ENCODE data around the gene SMTN. TPM values are rescaled to one million over a fixed set of nuclear protein-coding genes. Genes with fewer than 3 reads are reported as not detected.

Gene SMTN
- total and polyA plus RNA-seq, 10 of the 15 experiments (the other 5 are each of a cell fraction or from before 2014, with no cell fraction given): 0.92 to 21.9 (median 4.8) TPM

DNA sequence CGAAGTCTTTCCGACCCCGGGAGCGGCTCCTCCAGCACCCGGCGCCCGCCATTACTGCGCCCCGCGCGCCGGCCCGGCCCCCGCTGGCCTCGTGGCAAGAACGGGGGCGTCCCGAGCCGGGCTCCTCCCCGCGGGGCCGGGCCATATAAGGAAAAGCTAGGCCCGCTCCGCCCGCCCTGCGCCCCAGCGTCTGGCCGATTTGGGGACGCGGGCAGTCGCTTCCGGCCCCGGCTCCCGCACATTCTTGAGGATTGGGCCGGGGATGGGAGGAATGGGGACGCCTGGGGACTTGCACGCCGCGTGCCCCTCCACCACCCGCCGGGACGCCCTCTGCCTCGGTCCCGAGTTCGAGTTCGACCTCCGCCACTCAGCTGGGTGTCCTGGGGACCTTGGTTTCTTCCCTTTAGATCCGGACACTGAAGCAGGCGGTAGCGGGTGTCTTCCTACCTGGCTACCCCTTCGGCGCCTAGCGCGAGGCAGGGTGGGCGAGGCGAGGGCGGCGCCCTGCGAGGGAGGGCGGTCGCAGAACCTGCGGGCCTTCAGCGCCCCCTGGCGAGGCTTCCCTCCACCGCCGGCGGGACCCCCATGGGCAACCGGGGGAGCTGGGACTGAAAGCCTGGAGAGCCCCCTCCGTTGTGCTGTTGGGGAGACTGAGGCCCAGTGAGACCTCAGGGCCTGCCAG is 3.8 kb downstream of the SMTN start (continued):
- TF ChIP-seq, protein P1, sequence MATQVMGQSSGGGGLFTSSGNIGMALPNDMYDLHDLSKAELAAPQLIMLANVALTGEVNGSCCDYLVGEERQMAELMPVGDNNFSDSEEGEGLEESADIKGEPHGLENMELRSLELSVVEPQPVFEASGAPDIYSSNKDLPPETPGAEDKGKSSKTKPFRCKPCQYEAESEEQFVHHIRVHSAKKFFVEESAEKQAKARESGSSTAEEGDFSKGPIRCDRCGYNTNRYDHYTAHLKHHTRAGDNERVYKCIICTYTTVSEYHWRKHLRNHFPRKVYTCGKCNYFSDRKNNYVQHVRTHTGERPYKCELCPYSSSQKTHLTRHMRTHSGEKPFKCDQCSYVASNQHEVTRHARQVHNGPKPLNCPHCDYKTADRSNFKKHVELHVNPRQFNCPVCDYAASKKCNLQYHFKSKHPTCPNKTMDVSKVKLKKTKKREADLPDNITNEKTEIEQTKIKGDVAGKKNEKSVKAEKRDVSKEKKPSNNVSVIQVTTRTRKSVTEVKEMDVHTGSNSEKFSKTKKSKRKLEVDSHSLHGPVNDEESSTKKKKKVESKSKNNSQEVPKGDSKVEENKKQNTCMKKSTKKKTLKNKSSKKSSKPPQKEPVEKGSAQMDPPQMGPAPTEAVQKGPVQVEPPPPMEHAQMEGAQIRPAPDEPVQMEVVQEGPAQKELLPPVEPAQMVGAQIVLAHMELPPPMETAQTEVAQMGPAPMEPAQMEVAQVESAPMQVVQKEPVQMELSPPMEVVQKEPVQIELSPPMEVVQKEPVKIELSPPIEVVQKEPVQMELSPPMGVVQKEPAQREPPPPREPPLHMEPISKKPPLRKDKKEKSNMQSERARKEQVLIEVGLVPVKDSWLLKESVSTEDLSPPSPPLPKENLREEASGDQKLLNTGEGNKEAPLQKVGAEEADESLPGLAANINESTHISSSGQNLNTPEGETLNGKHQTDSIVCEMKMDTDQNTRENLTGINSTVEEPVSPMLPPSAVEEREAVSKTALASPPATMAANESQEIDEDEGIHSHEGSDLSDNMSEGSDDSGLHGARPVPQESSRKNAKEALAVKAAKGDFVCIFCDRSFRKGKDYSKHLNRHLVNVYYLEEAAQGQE (IDR thresholded peaks at IDR 0.05; ENCODE audit: low read depth, low read length): no peak

DNA sequence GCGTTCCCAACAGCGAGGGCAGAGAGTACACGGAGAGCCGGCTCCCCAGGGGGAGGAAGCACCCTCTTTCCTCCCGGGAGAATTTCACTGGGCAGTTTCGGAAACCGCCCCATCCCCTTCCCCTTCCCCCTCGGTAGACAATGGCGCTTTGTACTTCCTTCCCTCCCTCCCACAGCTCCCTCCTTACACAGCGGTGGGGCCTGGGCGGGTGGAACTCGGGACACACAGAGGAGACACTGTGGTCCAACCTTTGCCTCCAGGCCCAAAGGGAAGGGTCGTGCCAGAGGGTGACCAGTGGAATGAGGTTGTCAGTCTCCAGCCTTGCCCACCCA is 4.3 kb downstream of the SMTN start:
- Histone ChIP-seq H3K4me3 (peak overlapping the region; percentile 90), H4K20me1 (ENCODE audit: control insufficient read depth, insufficient read depth) (no peaks in the 10 kb centered on the region), H3K9ac (ENCODE audit: control insufficient read depth, insufficient read depth, low read length) (peak overlapping the region; percentile 93), H3K27ac (ENCODE audit: control insufficient read depth, insufficient read depth) (peak overlapping the region; percentile 98), H3K4me1 (ENCODE audit: control insufficient read depth, insufficient read depth, low read length) (peaks cover 27% of the 10 kb centered on the region), H2AFZ (ENCODE audit: control insufficient read depth, low read depth, low read length) (peak overlapping the region; percentile 93), H3K27me3 (replicated peaks in 1 of 2; ENCODE audit: control insufficient read depth in 2 of 2, insufficient read depth in 2 of 2, low read length in 1 of 2) (no peaks in the 10 kb centered on the region), H3K4me2 (ENCODE audit: control insufficient read depth, insufficient read depth) (peak overlapping the region; percentile 75), H3K36me3 (ENCODE audit: control insufficient read depth in 2 of 2, insufficient read depth in 2 of 2, low read length in 1 of 2) (peaks cover 0 to 6% of the 10 kb centered on the region in 2 experiments; a peak in 2 of 4 replicates), H3K79me2 (ENCODE audit: control insufficient read depth, insufficient read depth, low read length) (peaks cover 11% of the 10 kb centered on the region), H3K9me3 (replicated peaks; ENCODE audit: control insufficient read depth, insufficient read depth, low read length) (no peaks in the 10 kb centered on the region)
- ChIA-PET SMC1A (ENCODE audit: uncharacterized antibody, unreplicated experiment) (interaction anchor here (1.0 to 2.7 kb wide), 8 partner anchors 10 to 450 kb away, joined by 3 to 11 read pairs (median 4); partner anchors contain the start of genes MORC2 and SLC35E4), RAD21 (ENCODE audit: unreplicated experiment) (interaction anchor here (1.0 to 3.9 kb wide), 10 partner anchors 22 to 451 kb away, joined by 3 to 34 read pairs (median 6); partner anchors contain the start of genes LIMK2, MORC2, SELENOM and SLC35E4), CTCF (interaction anchor here (0.5 to 7.9 kb wide), 32 partner anchors 8 to 451 kb away, joined by 3 to 59 read pairs (median 4); partner anchors contain the start of genes LIMK2, MORC2, SELENOM and TUG1), POLR2A (no interaction called here)
- intact Hi-C loops (cut with micrococcal nuclease; ENCODE audit: unreplicated experiment) (loop anchor here (5.0 to 10.0 kb wide), 3 partner anchors 209 to 451 kb away; partner anchors contain the start of genes PIK3IP1 and SLC35E4), in situ Hi-C loops (cut with MboI) (no loop called here)
- FAIRE-seq: no peak
- TF ChIP-seq IKZF1 (conservative IDR thresholded peaks at IDR 0.05) (0 out of 2 replicates have a peak, but pooled peaks have one; percentile 20), HDGF (IDR thresholded peaks at IDR 0.05) (no peak)
- ATAC-seq: peak; percentile 0
- no TSS peak for BruUV-seq (replicated peaks)
- no peak for DNase-seq (ENCODE audit: low read depth, low spot score)
- WGBS (ENCODE audit: insufficient coverage, insufficient replicate concordance, low lambda C conversion rate, missing lambda C conversion rate): 5% methylated on average over 11 of the region's 13 CpGs
